ENCODE measurements around the gene MAPRE3.

Gene MAPRE3

GRCh38 chr2:27027211-27027651 is 56.8 kb downstream of the MAPRE3 start:
- no peak overlapping the region for H3K4me3 ChIP-seq (ENCODE audit: insufficient read depth, low read length, poor library complexity, severe bottlenecking)
- no peak overlapping the region for H3K27ac ChIP-seq (ENCODE audit: low read depth, low read length)
- no peak overlapping the region for H3K9ac ChIP-seq (ENCODE audit: low read length)
- H3K9me2 ChIP-seq (replicated peaks; ENCODE audit: insufficient read depth, low read length) = no peaks in the 10 kb centered on the region
- H3F3A ChIP-seq (ENCODE audit: insufficient read depth) = no peaks in the 10 kb centered on the region
- no peaks in the 10 kb centered on the region for H3K27me3 ChIP-seq (ENCODE audit: low read length)
- no peak overlapping the region for H2AFZ ChIP-seq (ENCODE audit: low read depth, low read length, severe bottlenecking)
- no peaks in the 10 kb centered on the region for H3K79me2 ChIP-seq (ENCODE audit: insufficient read depth, low read length)
- no peak overlapping the region for H3K4me2 ChIP-seq (ENCODE audit: low read depth, low read length, poor library complexity, severe bottlenecking)
- no peaks in the 10 kb centered on the region for H3K36me3 ChIP-seq (ENCODE audit: low read length)
- H3K9me3 ChIP-seq (ENCODE audit: insufficient read depth, low read length) = no peaks in the 10 kb centered on the region
- H4K20me1 ChIP-seq (ENCODE audit: low read depth, low read length) = no peaks in the 10 kb centered on the region
- TF ChIP-seq CTCF (IDR thresholded peaks at IDR 0.05; ENCODE audit: insufficient read depth, low read length, poor library complexity, severe bottlenecking) (no peak), EZH2phosphoT487 (conservative IDR thresholded peaks at IDR 0.05; ENCODE audit: low read length) (no peak)

- no peak overlapping the region for H3K4me2 ChIP-seq (ENCODE audit: low read depth, low read length, poor library complexity, severe bottlenecking)
- H3F3A ChIP-seq (ENCODE audit: insufficient read depth) = no peaks in the 10 kb centered on the region
- H3K9ac ChIP-seq (ENCODE audit: low read length) = no peak overlapping the region
- no peaks in the 10 kb centered on the region for H3K9me3 ChIP-seq (ENCODE audit: insufficient read depth, low read length)
- peaks cover 13% of the 10 kb centered on the region for H3K79me2 ChIP-seq (ENCODE audit: insufficient read depth, low read length)
- H3K27ac ChIP-seq (ENCODE audit: low read depth, low read length) = no peak overlapping the region
- no peaks in the 10 kb centered on the region for H3K36me3 ChIP-seq (ENCODE audit: low read length)
- H4K20me1 ChIP-seq (ENCODE audit: low read depth, low read length) = no peaks in the 10 kb centered on the region
- no peaks in the 10 kb centered on the region for H3K9me2 ChIP-seq (replicated peaks; ENCODE audit: insufficient read depth, low read length)
- no peaks in the 10 kb centered on the region for H3K27me3 ChIP-seq (ENCODE audit: low read length)
- H3K4me3 ChIP-seq (ENCODE audit: insufficient read depth, low read length, poor library complexity, severe bottlenecking) = no peak overlapping the region
- no peak overlapping the region for H2AFZ ChIP-seq (ENCODE audit: low read depth, low read length, severe bottlenecking)
- no peak for TF ChIP-seq CTCF (IDR thresholded peaks at IDR 0.05; ENCODE audit: insufficient read depth, low read length, poor library complexity, severe bottlenecking)
- no peak for TF ChIP-seq EZH2phosphoT487 (conservative IDR thresholded peaks at IDR 0.05; ENCODE audit: low read length)
Measured at GRCh38 chr2:27029051-27029450, 58.6 kb downstream of the MAPRE3 start.

- H3F3A ChIP-seq (ENCODE audit: insufficient read depth) = no peaks in the 10 kb centered on the region
- peak within 1 kb of the TSS; percentile 29 for H3K27ac ChIP-seq (ENCODE audit: low read depth, low read length)
- H3K9me3 ChIP-seq (ENCODE audit: insufficient read depth, low read length) = no peaks in the 10 kb centered on the region
- no peaks in the 10 kb centered on the region for H3K9me2 ChIP-seq (replicated peaks; ENCODE audit: insufficient read depth, low read length)
- peak within 1 kb of the TSS; percentile 97 for H3K4me2 ChIP-seq (ENCODE audit: low read depth, low read length, poor library complexity, severe bottlenecking)
- peak within 1 kb of the TSS; percentile 95 for H3K9ac ChIP-seq (ENCODE audit: low read length)
- peak within 1 kb of the TSS; percentile 40 for H2AFZ ChIP-seq (ENCODE audit: low read depth, low read length, severe bottlenecking)
- no peak for TF ChIP-seq EZH2phosphoT487 (conservative IDR thresholded peaks at IDR 0.05; ENCODE audit: low read length)
- TF ChIP-seq CTCF (IDR thresholded peaks at IDR 0.05; ENCODE audit: insufficient read depth, low read length, poor library complexity, severe bottlenecking) = no peak
- H4K20me1 ChIP-seq (ENCODE audit: low read depth, low read length) = no peaks in the 10 kb centered on the region
- H3K4me3 ChIP-seq (ENCODE audit: insufficient read depth, low read length, poor library complexity, severe bottlenecking) = peak within 1 kb of the TSS; percentile 91
- peaks cover 16% of the 10 kb centered on the region for H3K79me2 ChIP-seq (ENCODE audit: insufficient read depth, low read length)
- no peaks in the 10 kb centered on the region for H3K27me3 ChIP-seq (ENCODE audit: low read length)
- H3K36me3 ChIP-seq (ENCODE audit: low read length) = no peaks in the 10 kb centered on the region
Measured at GRCh38 chr2:27032495-27033252, 62.2 kb downstream of the MAPRE3 start, which contains the start of gene TMEM214. Gene TMEM214 (plus strand): TSS chr2:27032965. CDS start chr2:27033016, 51 bp downstream.
